ENCODE measurements around the gene LENEP. TPM values are rescaled to one million over a fixed set of nuclear protein-coding genes. Genes with fewer than 3 reads are reported as not detected.

The LENEP gene
- total and polyA plus RNA-seq, 11 donors: not detected

DNA sequence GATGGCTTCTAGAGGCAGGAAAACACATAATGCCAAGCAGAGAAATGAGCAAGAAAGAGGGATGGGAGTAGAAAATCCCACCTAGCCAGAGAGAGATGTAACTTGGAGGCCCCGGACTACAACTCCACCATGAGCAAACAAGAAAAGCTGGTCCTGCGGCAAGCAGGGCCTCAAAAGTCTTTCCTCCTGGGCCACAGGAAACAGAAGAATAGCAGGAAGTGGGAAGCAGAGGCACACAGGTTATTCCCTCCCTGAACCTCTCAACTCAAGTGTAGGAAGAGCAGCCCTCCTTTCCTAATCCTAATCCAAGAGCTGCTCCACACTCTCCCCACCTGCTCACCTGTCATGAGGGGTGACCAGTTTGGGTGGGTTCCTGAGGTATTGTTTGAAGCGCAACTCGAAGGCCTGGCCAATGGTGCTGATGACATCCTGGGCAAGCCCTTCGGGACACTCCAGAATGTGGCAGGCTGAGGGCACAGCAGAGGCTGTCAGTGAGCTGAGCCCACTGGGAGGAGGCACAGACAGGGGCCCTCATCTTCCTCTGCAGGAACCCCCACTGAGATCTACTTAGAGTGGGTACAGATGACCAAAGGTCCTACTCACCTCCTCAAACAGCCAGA is 25.9 kb upstream of the LENEP start:
- Histone ChIP-seq H3K27me3 (no peaks in the 10 kb centered on the region), H3K27ac (peak overlapping the region; percentile 18 to 99 (median 68)), H3K9me3 (no peaks in the 10 kb centered on the region), H3K4me1 (peaks cover 17 to 72% (median 51%) of the 10 kb centered on the region in 12 donors), H3K36me3 (peaks cover 0 to 68% (median 56%) of the 10 kb centered on the region in 9 donors), H3K4me3 (peak overlapping the region in 1 of 12 donors; percentile 2)
- DNase-seq (peak in 2 of 5 donors; percentile 9 to 13), ATAC-seq (no peak)
- intact Hi-C loops (cut with DNase I): loop anchor here in 6 of 10 donors (5.0 to 10.0 kb wide), 6 partner anchors 45 to 117 kb away; partner anchors contain the start of gene EFNA4 (in 1 of the 6)
- TF ChIP-seq, protein P1, sequence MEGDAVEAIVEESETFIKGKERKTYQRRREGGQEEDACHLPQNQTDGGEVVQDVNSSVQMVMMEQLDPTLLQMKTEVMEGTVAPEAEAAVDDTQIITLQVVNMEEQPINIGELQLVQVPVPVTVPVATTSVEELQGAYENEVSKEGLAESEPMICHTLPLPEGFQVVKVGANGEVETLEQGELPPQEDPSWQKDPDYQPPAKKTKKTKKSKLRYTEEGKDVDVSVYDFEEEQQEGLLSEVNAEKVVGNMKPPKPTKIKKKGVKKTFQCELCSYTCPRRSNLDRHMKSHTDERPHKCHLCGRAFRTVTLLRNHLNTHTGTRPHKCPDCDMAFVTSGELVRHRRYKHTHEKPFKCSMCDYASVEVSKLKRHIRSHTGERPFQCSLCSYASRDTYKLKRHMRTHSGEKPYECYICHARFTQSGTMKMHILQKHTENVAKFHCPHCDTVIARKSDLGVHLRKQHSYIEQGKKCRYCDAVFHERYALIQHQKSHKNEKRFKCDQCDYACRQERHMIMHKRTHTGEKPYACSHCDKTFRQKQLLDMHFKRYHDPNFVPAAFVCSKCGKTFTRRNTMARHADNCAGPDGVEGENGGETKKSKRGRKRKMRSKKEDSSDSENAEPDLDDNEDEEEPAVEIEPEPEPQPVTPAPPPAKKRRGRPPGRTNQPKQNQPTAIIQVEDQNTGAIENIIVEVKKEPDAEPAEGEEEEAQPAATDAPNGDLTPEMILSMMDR (IDR thresholded peaks at IDR 0.05): no peak
- TF ChIP-seq POLR2A (IDR thresholded peaks at IDR 0.05): no peak
- 58 to 79% (median 63%) methylated on average over 3 to 5 of the region's 5 CpGs for WGBS, 4 donors

DNA sequence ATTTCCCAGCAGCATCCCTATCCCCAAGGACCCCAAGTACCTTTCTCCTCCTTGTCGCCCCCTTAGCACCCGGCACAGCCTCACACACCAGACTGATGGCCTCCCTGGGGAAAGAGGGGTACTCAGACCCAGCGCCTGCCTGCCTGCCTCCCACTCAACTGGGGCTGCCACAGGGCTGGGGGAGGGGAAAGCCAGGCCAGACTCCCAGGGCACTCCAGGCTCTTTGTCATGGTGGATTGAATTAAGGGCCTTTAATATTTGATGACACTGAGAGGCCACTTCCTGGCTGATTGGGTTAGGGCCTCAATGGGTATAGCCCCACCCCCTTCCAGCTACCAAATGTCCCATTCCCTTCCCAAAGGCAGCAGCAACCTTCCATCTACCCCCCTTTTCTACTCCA is 24.7 kb upstream of the LENEP start:
- Histone ChIP-seq H3K27ac (peak overlapping the region in 10 of 12 donors; percentile 97 to 99 (median 99)), H3K9me3 (no peaks in the 10 kb centered on the region), H3K4me1 (peaks cover 22 to 73% (median 54%) of the 10 kb centered on the region in 12 donors), H3K4me3 (peak overlapping the region in 4 of 12 donors; percentile 54 to 80 (median 74)), H3K36me3 (peaks cover 0 to 60% (median 47%) of the 10 kb centered on the region in 9 donors), H3K27me3 (no peaks in the 10 kb centered on the region)
- TF ChIP-seq POLR2A (IDR thresholded peaks at IDR 0.05): no peak
- TF ChIP-seq, protein P1 (IDR thresholded peaks at IDR 0.05): no peak
- intact Hi-C loops (cut with DNase I): loop anchor here in 6 of 10 donors (5.0 to 10.0 kb wide), 6 partner anchors 44 to 116 kb away; partner anchors contain the start of gene EFNA4 (in 1 of the 6)
- DNase-seq (peak in 2 of 5 donors; percentile 24 to 49), ATAC-seq (no peak)
- WGBS, 4 donors: 82 to 94% (median 89%) methylated on average over 2 to 3 of the region's 3 CpGs

DNA sequence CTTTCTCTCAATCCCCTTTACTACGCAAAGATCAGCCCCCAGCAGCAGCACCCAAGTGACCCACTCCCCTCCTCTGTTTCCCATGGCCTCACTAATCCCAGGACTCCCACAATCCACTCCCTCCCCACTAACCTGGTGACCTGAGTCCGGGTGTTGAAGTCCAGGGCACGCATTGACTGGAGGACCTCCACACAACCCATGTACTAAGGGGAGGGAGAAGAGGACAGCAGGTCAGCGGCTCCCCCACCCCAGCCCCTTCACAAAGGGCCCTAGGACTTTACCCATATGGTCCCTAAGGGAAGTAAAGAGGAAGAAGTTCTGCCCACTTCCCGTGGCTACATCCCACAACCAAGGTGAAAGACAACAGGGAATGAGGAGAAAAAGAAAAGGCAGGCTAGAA is 24.1 kb upstream of the LENEP start:
- peaks cover 22 to 73% (median 54%) of the 10 kb centered on the region in 12 donors for H3K4me1 ChIP-seq
- peak in 2 of 5 donors; percentile 10 to 11 for DNase-seq
- no peak for ATAC-seq
- intact Hi-C loops (cut with DNase I): loop anchor here in 6 of 10 donors (5.0 to 10.0 kb wide), 6 partner anchors 43 to 116 kb away; partner anchors contain the start of gene EFNA4 (in 1 of the 6)
- H3K9me3 ChIP-seq: no peaks in the 10 kb centered on the region
- H3K27ac ChIP-seq: peak overlapping the region in 10 of 12 donors; percentile 97 to 99 (median 99)
- TF ChIP-seq, protein P1 (IDR thresholded peaks at IDR 0.05): no peak
- TF ChIP-seq POLR2A (IDR thresholded peaks at IDR 0.05): no peak
- no peaks in the 10 kb centered on the region for H3K27me3 ChIP-seq
- WGBS, 4 donors: 51 to 61% (median 56%) methylated on average over 5 of the region's 5 CpGs
- peaks cover 0 to 54% (median 42%) of the 10 kb centered on the region in 9 donors for H3K36me3 ChIP-seq
- H3K4me3 ChIP-seq: peak overlapping the region in 9 of 12 donors; percentile 45 to 84 (median 62)

DNA sequence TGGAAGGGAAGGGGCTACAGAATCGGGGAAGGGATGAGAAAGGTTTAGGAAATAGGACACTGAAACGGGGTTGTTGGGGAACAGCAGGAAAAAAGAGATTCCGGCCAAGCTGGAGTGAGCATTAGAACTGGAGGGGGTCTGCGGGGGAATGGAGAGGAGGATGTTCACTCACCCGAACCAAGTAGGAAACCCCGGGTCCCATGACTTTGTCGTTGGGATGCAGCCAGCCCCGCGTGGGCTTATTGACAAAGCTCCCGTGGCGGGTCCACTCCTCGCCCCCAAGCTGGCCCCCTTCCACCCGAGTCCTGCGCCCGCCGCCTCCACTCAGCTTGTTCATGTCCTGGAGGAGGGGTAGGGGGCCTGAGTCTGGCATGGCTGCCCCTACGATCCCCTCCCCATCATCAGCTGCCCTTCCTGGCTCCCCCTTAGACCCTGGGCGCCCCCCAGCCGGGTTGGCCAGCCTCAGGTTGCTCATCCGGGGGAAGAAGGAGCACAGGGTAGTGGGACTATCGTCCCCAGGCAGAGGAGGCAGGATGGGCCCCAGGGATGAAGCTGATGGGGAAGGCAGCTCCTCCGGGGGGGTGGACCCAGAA is 23.4 kb upstream of the LENEP start:
- intact Hi-C loops (cut with DNase I): loop anchor here in 8 of 10 donors (2.0 to 10.0 kb wide), 9 partner anchors 31 to 115 kb away; partner anchors contain the start of genes ADAM15 (in 1 of the 8), EFNA4 (in 1 of the 8) and PMVK (in 1 of the 8)
- ATAC-seq: no peak
- H3K4me1 ChIP-seq: peaks cover 22 to 73% (median 54%) of the 10 kb centered on the region in 12 donors

More for the DNA sequence above, 23.4 kb upstream of the LENEP start:
- H3K27ac ChIP-seq: peak overlapping the region; percentile 89 to 99 (median 99)
- H3K27me3 ChIP-seq: no peaks in the 10 kb centered on the region
- WGBS, 4 donors: 26 to 44% (median 33%) methylated on average over 17 to 22 of the region's 22 CpGs
- TF ChIP-seq POLR2A (IDR thresholded peaks at IDR 0.05): no peak
- TF ChIP-seq, protein P1 (IDR thresholded peaks at IDR 0.05): no peak
- no peaks in the 10 kb centered on the region for H3K9me3 ChIP-seq
- H3K4me3 ChIP-seq: peak overlapping the region in 11 of 12 donors; percentile 28 to 84 (median 54)
- peak in 2 of 5 donors; percentile 40 to 71 for DNase-seq
- peaks cover 0 to 47% (median 35%) of the 10 kb centered on the region in 9 donors for H3K36me3 ChIP-seq

Measured in heart left ventricle (tissue), 16 donors.